Activated CD8-positive, alpha-beta T cell treated with anti-CD3 and anti-CD28 coated beads for 36 hours (primary cell): Measurements from ENCODE around the gene AFDN. TPM values are rescaled to one million over a fixed set of nuclear protein-coding genes. Genes with fewer than 3 reads are reported as not detected.
A peak's percentile ranks its signal among the peaks of the same experiment; 100 is the strongest.

Experiments used
- ATAC-seq: fragments of 200-7000 bp; cut with Tn5 transposase; one replicate; pipeline ENCODE4 v1.10.0; 2021; ENCODE audit warnings: mild to moderate bottlenecking, moderate library complexity
- CTCF ChIA-PET: fragments of 350-600 bp; sonication (Branson Sonifier 250); formaldehyde crosslinking; loops from one replicate; lab custom pipeline; 2021; ENCODE audit warnings: antibody characterized with exemption; lab: Charles Lee
- POLR2A ChIA-PET: fragments of 350-600 bp; sonication (Branson Sonifier 250); formaldehyde crosslinking; loops from one replicate; lab custom pipeline; 2021; ENCODE audit warnings: antibody characterized with exemption; lab: Charles Lee
- DNase-seq: peaks from one replicate; pipeline ENCODE4 v3.0.0-alpha.2; 2020
- H3K27ac Mint-ChIP-seq: one replicate; pipeline ENCODE4 v1.8.0; 2021; ENCODE audit warnings: mild to moderate bottlenecking, mixed read lengths
- H3K27me3 Mint-ChIP-seq: one replicate; pipeline ENCODE4 v1.8.0; 2021; ENCODE audit warnings: mixed read lengths
- H3K36me3 Mint-ChIP-seq: one replicate; pipeline ENCODE4 v1.8.0; 2021; ENCODE audit warnings: low read depth, mixed read lengths
- H3K4me1 Mint-ChIP-seq: one replicate; pipeline ENCODE4 v1.8.0; 2021; ENCODE audit warnings: low read depth, mixed read lengths
- H3K4me3 Mint-ChIP-seq: one replicate; pipeline ENCODE4 v1.8.0; 2021; ENCODE audit warnings: mild to moderate bottlenecking, moderate library complexity, mixed read lengths
- H3K9me3 Mint-ChIP-seq: one replicate; pipeline ENCODE4 v1.8.0; 2021; ENCODE audit warnings: mixed read lengths
- CTCF ChIP-seq: fragments of 200-600 bp; IDR thresholded peaks from one replicate; pipeline ENCODE4 v1.8.0; 2022; ENCODE audit warnings: antibody characterized with exemption, mild to moderate bottlenecking
- intact Hi-C: fragments of 100-400 bp; cut with micrococcal nuclease; formaldehyde crosslinking; loops from one replicate; pipeline ENCODE4 v1.10.0; 2022
- total RNA-seq, 2 experiments: library from RNA; stranded (reverse); gene quantifications; one replicate each; pipeline ENCODE4 v1.2.3, GENCODE V29; 2021

Gene AFDN
- total RNA-seq, 2 experiments from 2014 or later, result 13.0 to 14.1 TPM

GRCh38 chr6:167791780-167792478, 34.8 kb upstream of the AFDN start:
- intact Hi-C loops, result no loop called here
- no peaks in the 10 kb centered on the region for H3K9me3 Mint-ChIP-seq
- DNase-seq, result no peak
- ATAC-seq, result no peak
- no peak for TF ChIP-seq CTCF
- H3K4me1 Mint-ChIP-seq, result peaks cover 3% of the 10 kb centered on the region
- POLR2A ChIA-PET, result no interaction called here
- H3K27ac Mint-ChIP-seq, result no peak overlapping the region
- H3K4me3 Mint-ChIP-seq, result no peak overlapping the region
- H3K36me3 Mint-ChIP-seq, result no peaks in the 10 kb centered on the region
- CTCF ChIA-PET, result no interaction called here
- H3K27me3 Mint-ChIP-seq, result peaks cover 31% of the 10 kb centered on the region

GRCh38 chr6:167793421-167793820, 33.3 kb upstream of the AFDN start:
- ATAC-seq (no peak), DNase-seq (no peak)
- H3K4me3 Mint-ChIP-seq, result no peak overlapping the region
- peaks cover 36% of the 10 kb centered on the region for H3K27me3 Mint-ChIP-seq
- no peak overlapping the region for H3K27ac Mint-ChIP-seq
- H3K36me3 Mint-ChIP-seq, result no peaks in the 10 kb centered on the region
- H3K9me3 Mint-ChIP-seq, result no peaks in the 10 kb centered on the region
- TF ChIP-seq CTCF, result no peak
- ChIA-PET POLR2A (no interaction called here), CTCF (no interaction called here)
- peaks cover 3% of the 10 kb centered on the region for H3K4me1 Mint-ChIP-seq
- intact Hi-C loops, result no loop called here

GRCh38 chr6:167794161-167795157, 32.3 kb upstream of the AFDN start:
- intact Hi-C loops, result no loop called here
- no peak for TF ChIP-seq CTCF
- ChIA-PET CTCF (no interaction called here), POLR2A (no interaction called here)
- no peak overlapping the region for H3K4me3 Mint-ChIP-seq
- no peaks in the 10 kb centered on the region for H3K9me3 Mint-ChIP-seq
- ATAC-seq (no peak), DNase-seq (no peak)
- peaks cover 41% of the 10 kb centered on the region for H3K27me3 Mint-ChIP-seq
- no peaks in the 10 kb centered on the region for H3K36me3 Mint-ChIP-seq
- no peak overlapping the region for H3K27ac Mint-ChIP-seq
- H3K4me1 Mint-ChIP-seq, result peaks cover 3% of the 10 kb centered on the region

- ChIA-PET POLR2A (no interaction called here), CTCF (no interaction called here)
- DNase-seq, result no peak
- Mint-ChIP-seq H3K27me3 (peaks cover 41% of the 10 kb centered on the region), H3K4me3 (no peak overlapping the region), H3K4me1 (peaks cover 3% of the 10 kb centered on the region), H3K36me3 (no peaks in the 10 kb centered on the region), H3K27ac (no peak overlapping the region), H3K9me3 (no peaks in the 10 kb centered on the region)
- peak; percentile 10 for ATAC-seq
- intact Hi-C loops, result no loop called here
- no peak for TF ChIP-seq CTCF
Observed at GRCh38 chr6:167795321-167795811, 31.3 kb upstream of the AFDN start.

GRCh38 chr6:167795874-167796191, 30.9 kb upstream of the AFDN start:
- intact Hi-C loops, result no loop called here
- ChIA-PET CTCF (no interaction called here), POLR2A (no interaction called here)
- Mint-ChIP-seq H3K36me3 (no peaks in the 10 kb centered on the region), H3K4me3 (no peak overlapping the region), H3K9me3 (no peaks in the 10 kb centered on the region), H3K27ac (no peak overlapping the region), H3K4me1 (peaks cover 3% of the 10 kb centered on the region), H3K27me3 (peaks cover 37% of the 10 kb centered on the region)
- DNase-seq (no peak), ATAC-seq (no peak)
- no peak for TF ChIP-seq CTCF
